PC-3 (cell line): ENCODE results near the gene IGFBP7. TPM values are rescaled to one million over a fixed set of nuclear protein-coding genes. Genes with fewer than 3 reads are reported as not detected.

Source experiments
- ATAC-seq: fragments of 200-7000 bp; cut with Tn5 transposase; 2 replicates; pipeline ENCODE4 v1.9.1; 2020; ENCODE audit warnings: mild to moderate bottlenecking, moderate library complexity
- BruUV-seq: library from RNA; stranded (reverse); fragments of 400-500 nt; replicated peaks from 2 replicates; lab custom pipeline; 2021; lab: Mats Ljungman, UMichigan
- CTCF ChIA-PET: fragments of 300-600 bp; sonication (Branson Sonifier 250); formaldehyde crosslinking; loops from one replicate; lab custom pipeline; 2022; ENCODE audit warnings: antibody characterized with exemption; lab: Charles Lee
- POLR2A ChIA-PET: fragments of 300-600 bp; sonication (Branson Sonifier 250); formaldehyde crosslinking; loops from one replicate; lab custom pipeline; 2022; ENCODE audit warnings: antibody characterized with exemption; ENCODE audit not compliant: unreplicated experiment; lab: Charles Lee
- DNase-seq: peaks from one replicate; pipeline ENCODE4 v3.0.0-alpha.2; 2015
- H2AFZ ChIP-seq: fragments of 300-600 bp; sonication (generic); 2 replicates; pipeline ENCODE4 v1.6.0; 2016; ENCODE audit warnings: antibody characterized with exemption, low read length
- H3F3A ChIP-seq: fragments of 300-600 bp; sonication (generic); one replicate; pipeline ENCODE4 v1.6.0; 2017; ENCODE audit warnings: antibody characterized with exemption, low read length, control low read depth, mild to moderate bottlenecking; ENCODE audit not compliant: unreplicated experiment
- H3K27ac ChIP-seq: fragments of 300-600 bp; sonication (generic); 2 replicates; pipeline ENCODE4 v1.5.1; 2016; ENCODE audit warnings: mild to moderate bottlenecking, low read length
- H3K27me3 ChIP-seq: fragments of 300-600 bp; sonication (generic); 2 replicates; pipeline ENCODE4 v1.6.1; 2016; ENCODE audit warnings: low read length, mixed read lengths
- H3K36me3 ChIP-seq: fragments of 300-600 bp; sonication (generic); 2 replicates; pipeline ENCODE4 v1.6.1; 2016; ENCODE audit warnings: low read depth, mixed run types, low read length, mixed read lengths
- H3K4me1 ChIP-seq: fragments of 300-600 bp; sonication (generic); 2 replicates; pipeline ENCODE4 v1.5.1; 2016; ENCODE audit warnings: low read length; ENCODE audit not compliant: insufficient read depth
- H3K4me2 ChIP-seq: fragments of 300-600 bp; sonication (generic); 2 replicates; pipeline ENCODE4 v1.6.0; 2016; ENCODE audit warnings: low read length
- H3K4me3 ChIP-seq: fragments of 300-600 bp; sonication (generic); 2 replicates; pipeline ENCODE4 v1.5.1; 2016; ENCODE audit warnings: mild to moderate bottlenecking, low read length, mixed read lengths
- H3K79me2 ChIP-seq: fragments of 300-600 bp; sonication (generic); 2 replicates; pipeline ENCODE4 v1.6.1; 2017; ENCODE audit warnings: low read length, mixed read lengths
- H3K9ac ChIP-seq: fragments of 300-600 bp; sonication (generic); 2 replicates; pipeline ENCODE4 v1.6.0; 2016; ENCODE audit warnings: mild to moderate bottlenecking, low read length
- H3K9me2 ChIP-seq: fragments of 300-600 bp; sonication (generic); replicated peaks from 2 replicates; pipeline ENCODE4 v1.6.1; 2016; ENCODE audit warnings: mixed run types, low read length, mixed read lengths
- H3K9me3 ChIP-seq: fragments of 300-600 bp; sonication (generic); 2 replicates; pipeline ENCODE4 v1.6.1; 2016; ENCODE audit warnings: low read length, mixed read lengths
- H4K20me1 ChIP-seq: fragments of 300-600 bp; sonication (generic); 2 replicates; pipeline ENCODE4 v1.6.1; 2016; ENCODE audit warnings: low read length, mixed read lengths
- EZH2 ChIP-seq: fragments of 300-600 bp; sonication (generic); IDR thresholded peaks from one replicate; pipeline ENCODE4 v1.6.1; 2017; ENCODE audit warnings: antibody characterized with exemption, mild to moderate bottlenecking, low read length; ENCODE audit not compliant: unreplicated experiment
- EZH2phosphoT487 ChIP-seq: fragments of 300-600 bp; sonication (generic); IDR thresholded peaks from 2 replicates; pipeline ENCODE4 v1.6.1; 2018; ENCODE audit warnings: mild to moderate bottlenecking, antibody characterized with exemption, low read length, borderline replicate concordance
- intact Hi-C: fragments of 100-400 bp; cut with micrococcal nuclease; formaldehyde crosslinking; loops from 2 replicates; pipeline ENCODE4 v1.9.0; 2023
- total RNA-seq: library from RNA; depleted of rRNA; stranded (reverse); fragments of >200 nt; gene quantifications from 2 replicates; pipeline ENCODE4 v1.2.3, GENCODE V29; 2014
- TF ChIP-seq, protein P1 (sequence below): fragments of 300-600 bp; sonication (generic); conservative IDR thresholded peaks from 2 replicates; pipeline ENCODE4 v1.5.1; 2017; ENCODE audit warnings: antibody characterized with exemption, low read depth, mild to moderate bottlenecking, low read length

Gene IGFBP7
- total RNA-seq, 1 experiment from 2014 or later: not detected

DNA sequence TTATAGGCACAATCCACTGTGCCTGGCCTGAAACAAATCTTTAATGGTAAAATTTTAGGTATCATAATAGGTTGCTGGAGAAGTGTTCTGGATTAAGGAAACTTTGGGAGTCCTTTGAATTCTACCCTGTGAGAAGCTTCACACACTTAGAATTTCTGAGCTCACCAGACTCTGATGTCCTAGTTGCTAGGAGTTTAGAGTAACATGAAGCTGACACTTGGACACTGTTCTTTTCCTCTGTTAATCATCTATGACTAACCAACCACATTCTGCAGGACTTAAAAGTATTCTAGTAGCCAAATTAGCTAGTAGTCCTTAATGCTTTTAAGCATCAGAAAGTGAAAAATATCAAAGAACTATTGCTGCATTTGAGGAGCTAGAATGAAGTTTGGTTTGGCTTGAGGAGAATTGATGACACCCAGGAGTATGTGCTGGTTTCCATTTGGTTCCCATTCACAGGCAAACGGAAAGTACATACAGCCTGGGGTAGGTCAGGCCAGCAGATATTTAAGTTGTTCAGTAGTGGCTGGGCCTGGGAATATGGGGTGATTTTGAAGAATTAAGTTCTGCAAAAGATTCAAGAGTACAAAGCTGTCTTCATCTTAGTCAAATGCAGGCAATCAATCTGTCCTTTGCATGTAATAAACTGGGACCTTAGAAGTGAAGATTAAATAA lies 38.8 kb upstream of the IGFBP7 start:
- no peak overlapping the region; the same call in 1 of the 2 replicates for H3K4me2 ChIP-seq
- no peaks in the 10 kb centered on the region for H4K20me1 ChIP-seq
- no peak overlapping the region for H3K4me3 ChIP-seq
- ATAC-seq (peak; percentile 57), DNase-seq (peak; percentile 63)
- BruUV-seq: no TSS peak
- no peaks in the 10 kb centered on the region for H3K9me2 ChIP-seq
- TF ChIP-seq EZH2 (no peak), EZH2phosphoT487 (no peak)
- TF ChIP-seq, protein P1, sequence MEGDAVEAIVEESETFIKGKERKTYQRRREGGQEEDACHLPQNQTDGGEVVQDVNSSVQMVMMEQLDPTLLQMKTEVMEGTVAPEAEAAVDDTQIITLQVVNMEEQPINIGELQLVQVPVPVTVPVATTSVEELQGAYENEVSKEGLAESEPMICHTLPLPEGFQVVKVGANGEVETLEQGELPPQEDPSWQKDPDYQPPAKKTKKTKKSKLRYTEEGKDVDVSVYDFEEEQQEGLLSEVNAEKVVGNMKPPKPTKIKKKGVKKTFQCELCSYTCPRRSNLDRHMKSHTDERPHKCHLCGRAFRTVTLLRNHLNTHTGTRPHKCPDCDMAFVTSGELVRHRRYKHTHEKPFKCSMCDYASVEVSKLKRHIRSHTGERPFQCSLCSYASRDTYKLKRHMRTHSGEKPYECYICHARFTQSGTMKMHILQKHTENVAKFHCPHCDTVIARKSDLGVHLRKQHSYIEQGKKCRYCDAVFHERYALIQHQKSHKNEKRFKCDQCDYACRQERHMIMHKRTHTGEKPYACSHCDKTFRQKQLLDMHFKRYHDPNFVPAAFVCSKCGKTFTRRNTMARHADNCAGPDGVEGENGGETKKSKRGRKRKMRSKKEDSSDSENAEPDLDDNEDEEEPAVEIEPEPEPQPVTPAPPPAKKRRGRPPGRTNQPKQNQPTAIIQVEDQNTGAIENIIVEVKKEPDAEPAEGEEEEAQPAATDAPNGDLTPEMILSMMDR: no peak
- no peaks in the 10 kb centered on the region for H3K27me3 ChIP-seq
- no peaks in the 10 kb centered on the region for H3F3A ChIP-seq
- no peaks in the 10 kb centered on the region for H3K79me2 ChIP-seq
- H3K4me1 ChIP-seq: peaks cover 13% of the 10 kb centered on the region
- intact Hi-C loops: no loop called here
- POLR2A ChIA-PET: no interaction called here
- H2AFZ ChIP-seq: no peak overlapping the region
- no peaks in the 10 kb centered on the region for H3K9me3 ChIP-seq
- H3K27ac ChIP-seq: no peak overlapping the region
- no peak overlapping the region for H3K9ac ChIP-seq
- H3K36me3 ChIP-seq: no peaks in the 10 kb centered on the region
- CTCF ChIA-PET: interaction anchor here (0.6 kb wide), 1 partner anchor 110 kb away, joined by 3 read pairs; no protein-coding TSS in a partner anchor

DNA sequence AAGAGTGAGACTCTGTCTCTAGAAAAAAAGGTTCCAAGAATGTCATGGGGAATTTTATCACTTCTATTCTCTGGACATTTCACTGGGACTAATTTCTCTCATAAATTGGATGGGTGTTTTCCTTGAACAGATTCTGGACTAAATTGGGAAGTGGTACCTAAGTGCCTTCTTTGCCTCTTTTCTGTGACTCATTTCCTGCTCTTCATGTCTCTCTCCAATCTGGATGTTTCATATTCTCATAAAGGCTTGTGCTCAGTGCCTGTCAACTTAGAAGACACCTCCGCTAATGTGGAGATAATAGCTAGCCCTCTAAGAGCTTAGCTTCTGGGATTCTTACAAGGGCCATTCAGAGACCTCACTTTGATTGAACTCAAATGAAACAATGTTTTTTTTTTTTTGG lies 38.0 kb upstream of the IGFBP7 start:
- Histone ChIP-seq H3K4me3 (no peak overlapping the region), H4K20me1 (no peaks in the 10 kb centered on the region), H3K36me3 (no peaks in the 10 kb centered on the region), H3K4me2 (no peak overlapping the region), H2AFZ (no peak overlapping the region), H3K9ac (no peak overlapping the region), H3K79me2 (no peaks in the 10 kb centered on the region), H3K9me3 (no peaks in the 10 kb centered on the region), H3K4me1 (peaks cover 13% of the 10 kb centered on the region), H3K27ac (no peak overlapping the region), H3F3A (no peaks in the 10 kb centered on the region), H3K9me2 (no peaks in the 10 kb centered on the region), H3K27me3 (no peaks in the 10 kb centered on the region)
- TF ChIP-seq, protein P1: no peak
- TF ChIP-seq EZH2 (no peak), EZH2phosphoT487 (no peak)
- ATAC-seq (no peak), DNase-seq (no peak)
- BruUV-seq: no TSS peak
- POLR2A ChIA-PET: no interaction called here
- CTCF ChIA-PET: no interaction called here
- intact Hi-C loops: no loop called here

DNA sequence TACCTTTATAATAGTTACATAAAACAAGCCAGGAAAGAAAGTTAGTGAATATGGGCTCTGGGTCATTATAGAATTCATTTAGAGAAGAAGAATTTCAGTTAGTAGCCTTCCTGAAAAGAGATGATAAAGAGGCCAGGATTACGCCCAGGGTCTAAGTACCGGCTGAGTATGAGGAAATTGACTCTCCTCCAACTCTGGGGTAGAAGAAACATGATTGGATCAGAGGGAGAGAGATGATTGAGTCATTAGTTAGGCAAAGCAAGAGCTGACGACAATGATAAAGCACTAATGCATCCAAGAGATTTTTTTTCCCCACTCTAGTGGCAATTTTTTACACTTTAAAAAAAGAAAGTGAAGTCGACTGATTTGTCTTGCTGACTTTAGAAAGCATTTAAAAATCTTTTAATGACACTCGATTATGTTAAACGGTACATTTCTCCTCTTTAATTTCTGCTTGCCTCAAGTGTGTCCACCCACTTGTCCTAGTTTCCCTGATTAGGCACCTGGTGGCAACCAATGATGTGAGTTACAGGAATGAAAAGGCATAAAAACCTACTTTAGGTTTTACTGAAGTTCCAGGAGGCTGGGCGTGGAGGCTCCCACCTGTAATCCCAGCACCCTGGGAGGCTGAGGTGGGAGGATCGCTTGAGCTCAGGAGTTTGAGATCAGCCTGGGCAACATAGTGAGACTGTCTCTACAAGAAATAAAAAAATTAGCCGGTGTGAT lies 37.3 kb upstream of the IGFBP7 start:
- no peaks in the 10 kb centered on the region for H3K9me2 ChIP-seq
- H4K20me1 ChIP-seq: no peaks in the 10 kb centered on the region
- intact Hi-C loops: no loop called here
- no peak overlapping the region for H3K4me3 ChIP-seq
- H3K79me2 ChIP-seq: no peaks in the 10 kb centered on the region
- H3F3A ChIP-seq: no peaks in the 10 kb centered on the region
- H3K36me3 ChIP-seq: no peaks in the 10 kb centered on the region
- no peak overlapping the region for H3K27ac ChIP-seq
- no peaks in the 10 kb centered on the region for H3K9me3 ChIP-seq
- BruUV-seq: no TSS peak
- TF ChIP-seq EZH2 (no peak), EZH2phosphoT487 (no peak)
- TF ChIP-seq, protein P1: no peak
- H3K4me2 ChIP-seq: no peak overlapping the region
- ChIA-PET CTCF (no interaction called here), POLR2A (no interaction called here)
- no peak overlapping the region for H2AFZ ChIP-seq
- H3K27me3 ChIP-seq: no peaks in the 10 kb centered on the region
- peaks cover 13% of the 10 kb centered on the region for H3K4me1 ChIP-seq
- ATAC-seq (no peak), DNase-seq (no peak)
- no peak overlapping the region for H3K9ac ChIP-seq
